Esophagus squamous epithelium (tissue), 4 donors: ENCODE results near the gene PLXDC2.

Experiments
- CTCF ChIP-seq, 6 experiments: fragments of 450-650 bp in 4 of 6; fragments of 200-600 bp in 2 of 6; sonication (generic) in 2 of 6; IDR thresholded peaks; one replicate each; pipeline ENCODE4 v1.5.1; 2016 to 2019; ENCODE audit warnings: antibody characterized with exemption in 6 of 6, mild to moderate bottlenecking in 4 of 6, moderate library complexity in 4 of 6
- POLR2A ChIP-seq, 4 donors: fragments of 450-650 bp; IDR thresholded peaks; one replicate each; pipeline ENCODE4 v1.6.1; 2017; ENCODE audit warnings: antibody characterized with exemption in 4 of 4, mild to moderate bottlenecking in 4 of 4, moderate library complexity in 3 of 4

DNA sequence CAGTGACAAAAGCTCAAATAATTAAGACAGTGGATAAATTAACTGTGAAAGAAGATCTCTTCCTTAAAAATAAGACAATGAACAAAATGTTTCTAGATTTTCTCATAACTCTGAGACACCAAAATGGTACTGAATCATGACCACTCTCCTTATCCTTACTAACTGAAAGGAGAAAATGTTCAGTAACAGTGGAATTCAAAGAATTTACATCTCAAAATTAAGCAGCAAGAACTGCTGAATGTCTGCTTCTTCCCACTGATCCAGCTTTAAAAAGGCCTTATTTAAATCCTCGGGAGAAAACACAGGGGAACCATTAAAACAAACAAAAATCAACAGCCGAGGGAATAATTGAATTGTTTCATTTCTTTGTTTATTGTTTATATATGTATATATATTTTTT is 27.3 kb upstream of the PLXDC2 start:
- TF ChIP-seq CTCF (IDR thresholded peaks at IDR 0.05) (no peak), POLR2A (IDR thresholded peaks at IDR 0.05) (no peak)
